ENCODE data around the gene CFAP92. TPM values are rescaled to one million over a fixed set of nuclear protein-coding genes. Genes with fewer than 3 reads are reported as not detected.

The CFAP92 gene
- total and polyA plus RNA-seq, 2 donors (not counting 3 experiments of a cell fraction or from before 2014, with no cell fraction given): 0.04 to 0.62 TPM

- no peak for TF ChIP-seq POLR2A (IDR thresholded peaks at IDR 0.05; ENCODE audit: low read depth, low read length)
- no peak for TF ChIP-seq EZH2 (IDR thresholded peaks at IDR 0.05; ENCODE audit: borderline replicate concordance, low read depth, low read length, severe bottlenecking)
- TF ChIP-seq POLR2AphosphoS5 (IDR thresholded peaks at IDR 0.05; ENCODE audit: insufficient read depth, low read depth, low read length): no peak
- no peak for TF ChIP-seq MAX (IDR thresholded peaks at IDR 0.05; ENCODE audit: insufficient read depth, insufficient read length)
- TF ChIP-seq, protein P1, sequence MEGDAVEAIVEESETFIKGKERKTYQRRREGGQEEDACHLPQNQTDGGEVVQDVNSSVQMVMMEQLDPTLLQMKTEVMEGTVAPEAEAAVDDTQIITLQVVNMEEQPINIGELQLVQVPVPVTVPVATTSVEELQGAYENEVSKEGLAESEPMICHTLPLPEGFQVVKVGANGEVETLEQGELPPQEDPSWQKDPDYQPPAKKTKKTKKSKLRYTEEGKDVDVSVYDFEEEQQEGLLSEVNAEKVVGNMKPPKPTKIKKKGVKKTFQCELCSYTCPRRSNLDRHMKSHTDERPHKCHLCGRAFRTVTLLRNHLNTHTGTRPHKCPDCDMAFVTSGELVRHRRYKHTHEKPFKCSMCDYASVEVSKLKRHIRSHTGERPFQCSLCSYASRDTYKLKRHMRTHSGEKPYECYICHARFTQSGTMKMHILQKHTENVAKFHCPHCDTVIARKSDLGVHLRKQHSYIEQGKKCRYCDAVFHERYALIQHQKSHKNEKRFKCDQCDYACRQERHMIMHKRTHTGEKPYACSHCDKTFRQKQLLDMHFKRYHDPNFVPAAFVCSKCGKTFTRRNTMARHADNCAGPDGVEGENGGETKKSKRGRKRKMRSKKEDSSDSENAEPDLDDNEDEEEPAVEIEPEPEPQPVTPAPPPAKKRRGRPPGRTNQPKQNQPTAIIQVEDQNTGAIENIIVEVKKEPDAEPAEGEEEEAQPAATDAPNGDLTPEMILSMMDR (IDR thresholded peaks at IDR 0.05; ENCODE audit: extremely low read depth in 1 of 2, insufficient read depth in 1 of 2, low read depth in 1 of 2, low read length in 2 of 2): no peak
- no peak for TF ChIP-seq FOS (IDR thresholded peaks at IDR 0.05; ENCODE audit: borderline replicate concordance, insufficient read depth, low read length)
- no peak for TF ChIP-seq JUN (IDR thresholded peaks at IDR 0.05; ENCODE audit: borderline replicate concordance, insufficient read depth, insufficient read length, low read depth)
- TF ChIP-seq MYC (IDR thresholded peaks at IDR 0.05; ENCODE audit: low read depth, low read length): no peak
- no peak for TF ChIP-seq GATA2 (IDR thresholded peaks at IDR 0.05; ENCODE audit: insufficient read depth, insufficient read length, low read depth, low read length)
Observed at GRCh38 chr3:128911911-128912310, 82.0 kb downstream of the CFAP92 start.

More at GRCh38 chr3:128911911-128912310, 82.0 kb downstream of the CFAP92 start:
- intact Hi-C loops (cut with micrococcal nuclease) (no loop called here), dilution Hi-C loops (cut with MboI; ENCODE audit: extremely low pct_ligation_motif_present, low sequenced_read_pairs) (loop anchor here (25.0 kb wide), 1 partner anchor 200 kb away; the partner anchor contains the start of gene RAB43)
- H3K4me3 ChIP-seq (replicated peaks in 1 of 3; ENCODE audit: insufficient read depth in 1 of 3, low read depth in 1 of 3, low read length in 3 of 3): no peak overlapping the region
- DNase-seq (ENCODE audit: low read depth, low spot score) (no peak), FAIRE-seq (no peak)
- H2AFZ ChIP-seq (ENCODE audit: low read depth, low read length): no peak overlapping the region
- POLR2A ChIA-PET: no interaction called here
- no peaks in the 10 kb centered on the region for H3K79me2 ChIP-seq (ENCODE audit: control insufficient read depth, insufficient read depth, low read length)
- no peak overlapping the region for H3K4me2 ChIP-seq (ENCODE audit: insufficient read depth, low read length)
- H3K9me1 ChIP-seq (replicated peaks; ENCODE audit: control insufficient read depth, extremely low read depth, insufficient read depth, low read length): no peaks in the 10 kb centered on the region
- H3K4me1 ChIP-seq (ENCODE audit: control insufficient read depth, extremely low read depth, insufficient read depth, low read length): no peaks in the 10 kb centered on the region
- no peaks in the 10 kb centered on the region for H3K27me3 ChIP-seq (ENCODE audit: control insufficient read depth in 2 of 2, insufficient read depth in 2 of 2, low read length in 2 of 2)
- H3K36me3 ChIP-seq (ENCODE audit: control insufficient read depth in 2 of 2, extremely low read depth in 1 of 2, insufficient read depth in 2 of 2, low read length in 2 of 2): peaks cover 7 to 66% of the 10 kb centered on the region in 2 experiments
- no peak overlapping the region for H3K9ac ChIP-seq (replicated peaks; ENCODE audit: extremely low read depth, insufficient read depth, low read length)
- no peak overlapping the region for H3K27ac ChIP-seq (ENCODE audit: insufficient read depth, low read depth, low read length)
- no TSS peak for BruUV-seq (replicated peaks)
- CTCF ChIA-PET: no interaction called here
- H4K20me1 ChIP-seq (replicated peaks; ENCODE audit: control insufficient read depth, extremely low read depth, insufficient read depth, low read length): no peaks in the 10 kb centered on the region
- no peaks in the 10 kb centered on the region for H3K9me3 ChIP-seq (replicated peaks; ENCODE audit: control insufficient read depth, insufficient read depth, low read length)
